Prostate gland (tissue), 2 donors: ENCODE data around the gene CDC16. TPM values are rescaled to one million over a fixed set of nuclear protein-coding genes. Genes with fewer than 3 reads are reported as not detected.

Source experiments
- DNase-seq: peaks from one replicate; pipeline ENCODE4 v3.0.0-alpha.2; 2019; ENCODE audit warnings: low spot score
- H3K27ac ChIP-seq, 2 donors: fragments of 200-600 bp; sonication (generic); 2 replicates each; pipeline ENCODE4 v1.5.1; 2017 to 2019
- H3K27me3 ChIP-seq: fragments of 200-600 bp; sonication (generic); replicated peaks from 2 replicates; pipeline ENCODE4 v1.5.1; 2019; ENCODE audit not compliant: insufficient read depth
- H3K36me3 ChIP-seq, 2 donors: fragments of 200-600 bp; sonication (generic); 1 replicate in 1 of 2; 2 replicates in 1 of 2; pipeline versions ENCODE4 v1.5.1 to v1.8.1; 2017 to 2019
- H3K4me1 ChIP-seq: fragments of 200-600 bp; sonication (generic); replicated peaks from 2 replicates; pipeline ENCODE4 v1.5.1; 2019
- H3K4me3 ChIP-seq, 2 donors: fragments of 200-600 bp; sonication (generic); 2 replicates each; pipeline ENCODE4 v1.5.1; 2017 to 2019
- H3K9me3 ChIP-seq: fragments of 200-600 bp; sonication (generic); 2 replicates; pipeline ENCODE4 v1.5.1; 2017
- POLR2A ChIP-seq: fragments of 450-650 bp; IDR thresholded peaks from one replicate; pipeline ENCODE4 v1.6.1; 2016; ENCODE audit warnings: antibody characterized with exemption, mild to moderate bottlenecking
- POLR2AphosphoS5 ChIP-seq: sonication (generic); formaldehyde crosslinking; IDR thresholded peaks from one replicate; pipeline ENCODE4 v1.6.1; 2017; ENCODE audit warnings: antibody characterized with exemption
- WGBS: methylation state at CpG from one replicate; pipeline ENCODE4 v1.1.5; 2018; 5-methylcytosine and 5-hydroxymethylcytosine counted together
- intact Hi-C: fragments of 100-400 bp; cut with DNase I; formaldehyde crosslinking; loops from one replicate; pipeline ENCODE4 v1.14.2; 2022
- total RNA-seq, 2 donors: library from RNA; depleted of rRNA; stranded (reverse); fragments of >200 nt; gene quantifications; one replicate each; pipeline ENCODE4 v1.1.0, GENCODE V29; 2016
- TF ChIP-seq, protein P1 (sequence below), 4 experiments: fragments of 200-600 bp in 2 of 4; fragments of 450-650 bp in 2 of 4; sonication (generic) in 2 of 4; IDR thresholded peaks; 1 replicate in 3 of 4; 2 replicates in 1 of 4; pipeline ENCODE4 v1.5.1; 2016 to 2019; ENCODE audit warnings: antibody characterized with exemption in 4 of 4, mild to moderate bottlenecking in 2 of 4, moderate library complexity in 2 of 4

CDC16 gene
- total RNA-seq, 2 donors from 2014 or later, result 37.7 to 75.0 TPM

GRCh38 chr13:114282041-114282670, 47.5 kb downstream of the CDC16 start:
- no peaks in the 10 kb centered on the region for H3K9me3 ChIP-seq
- H3K4me1 ChIP-seq, result peaks cover 3% of the 10 kb centered on the region
- no peaks in the 10 kb centered on the region for H3K36me3 ChIP-seq
- no peaks in the 10 kb centered on the region for H3K27me3 ChIP-seq
- peak overlapping the region; percentile 92 to 98 for H3K27ac ChIP-seq
- peak; percentile 16 for DNase-seq
- intact Hi-C loops, result no loop called here
- WGBS, result under 1% methylated on average over 48 of the region's 50 CpGs
- H3K4me3 ChIP-seq, result peak overlapping the region; percentile 60 to 84
- TF ChIP-seq POLR2A (peak; percentile 70), POLR2AphosphoS5 (peak; percentile 50)
- TF ChIP-seq, protein P1, sequence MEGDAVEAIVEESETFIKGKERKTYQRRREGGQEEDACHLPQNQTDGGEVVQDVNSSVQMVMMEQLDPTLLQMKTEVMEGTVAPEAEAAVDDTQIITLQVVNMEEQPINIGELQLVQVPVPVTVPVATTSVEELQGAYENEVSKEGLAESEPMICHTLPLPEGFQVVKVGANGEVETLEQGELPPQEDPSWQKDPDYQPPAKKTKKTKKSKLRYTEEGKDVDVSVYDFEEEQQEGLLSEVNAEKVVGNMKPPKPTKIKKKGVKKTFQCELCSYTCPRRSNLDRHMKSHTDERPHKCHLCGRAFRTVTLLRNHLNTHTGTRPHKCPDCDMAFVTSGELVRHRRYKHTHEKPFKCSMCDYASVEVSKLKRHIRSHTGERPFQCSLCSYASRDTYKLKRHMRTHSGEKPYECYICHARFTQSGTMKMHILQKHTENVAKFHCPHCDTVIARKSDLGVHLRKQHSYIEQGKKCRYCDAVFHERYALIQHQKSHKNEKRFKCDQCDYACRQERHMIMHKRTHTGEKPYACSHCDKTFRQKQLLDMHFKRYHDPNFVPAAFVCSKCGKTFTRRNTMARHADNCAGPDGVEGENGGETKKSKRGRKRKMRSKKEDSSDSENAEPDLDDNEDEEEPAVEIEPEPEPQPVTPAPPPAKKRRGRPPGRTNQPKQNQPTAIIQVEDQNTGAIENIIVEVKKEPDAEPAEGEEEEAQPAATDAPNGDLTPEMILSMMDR (IDR thresholded peaks at IDR 0.05), result no peak

DNA sequence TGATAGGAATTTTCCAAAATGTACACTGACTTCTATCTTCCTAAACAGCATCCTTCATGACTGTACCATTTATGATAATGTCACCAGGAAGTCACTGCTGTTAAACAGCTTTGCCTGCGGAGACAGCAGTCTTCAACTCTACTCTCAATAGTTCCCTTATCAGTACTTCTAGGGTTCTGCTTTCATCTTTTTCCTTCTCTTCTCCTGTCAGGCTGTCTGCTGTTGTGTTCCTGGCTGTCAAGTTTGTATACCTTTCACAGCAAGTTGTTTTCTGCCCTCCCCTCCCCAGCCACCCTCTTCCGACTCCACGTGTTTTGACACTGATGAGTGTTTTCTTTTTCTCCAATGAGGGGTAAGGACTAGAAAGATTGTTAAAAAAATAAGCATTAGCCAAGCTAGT, 48.9 kb downstream of the CDC16 start:
- intact Hi-C loops, result no loop called here
- no peak overlapping the region for H3K4me3 ChIP-seq
- WGBS, result 61% methylated on average over 3 of the region's 3 CpGs
- no peaks in the 10 kb centered on the region for H3K36me3 ChIP-seq
- DNase-seq, result no peak
- peaks cover 3% of the 10 kb centered on the region for H3K4me1 ChIP-seq
- H3K9me3 ChIP-seq, result no peaks in the 10 kb centered on the region
- no peak overlapping the region for H3K27ac ChIP-seq
- TF ChIP-seq, protein P1 (IDR thresholded peaks at IDR 0.05), result no peak
- TF ChIP-seq POLR2AphosphoS5 (no peak), POLR2A (no peak)
- no peaks in the 10 kb centered on the region for H3K27me3 ChIP-seq

GRCh38 chr13:114284680-114285079, 50.0 kb downstream of the CDC16 start:
- WGBS, result 92% methylated on average over 8 of the region's 8 CpGs
- DNase-seq, result no peak
- no peaks in the 10 kb centered on the region for H3K36me3 ChIP-seq

GRCh38 chr13:114285166-114285808, 50.6 kb downstream of the CDC16 start:
- Histone ChIP-seq H3K36me3 (no peaks in the 10 kb centered on the region), H3K9me3 (no peaks in the 10 kb centered on the region)
- intact Hi-C loops, result no loop called here

More at GRCh38 chr13:114284680-114285079, 50.0 kb downstream of the CDC16 start:
- H3K27me3 ChIP-seq, result no peaks in the 10 kb centered on the region
- intact Hi-C loops, result no loop called here
- H3K27ac ChIP-seq, result no peak overlapping the region
- peaks cover 3% of the 10 kb centered on the region for H3K4me1 ChIP-seq
- H3K9me3 ChIP-seq, result no peaks in the 10 kb centered on the region
- no peak overlapping the region for H3K4me3 ChIP-seq
- TF ChIP-seq, protein P1 (IDR thresholded peaks at IDR 0.05), result no peak
- no peak for TF ChIP-seq POLR2AphosphoS5
- TF ChIP-seq POLR2A, result no peak

More at GRCh38 chr13:114285166-114285808, 50.6 kb downstream of the CDC16 start:
- DNase-seq, result no peak
- Histone ChIP-seq H3K27me3 (no peaks in the 10 kb centered on the region), H3K4me1 (peaks cover 3% of the 10 kb centered on the region), H3K27ac (no peak overlapping the region), H3K4me3 (no peak overlapping the region)
- TF ChIP-seq POLR2AphosphoS5 (no peak), POLR2A (no peak)
- TF ChIP-seq, protein P1 (IDR thresholded peaks at IDR 0.05), result no peak
- 87% methylated on average over 4 of the region's 4 CpGs for WGBS
